OCI-LY7 (cell line): ENCODE measurements around the gene IZUMO4. TPM values are rescaled to one million over a fixed set of nuclear protein-coding genes. Genes with fewer than 3 reads are reported as not detected.

Experiments used
- BruUV-seq: library from RNA; stranded (reverse); fragments of 400-500 nt; replicated peaks from 2 replicates; lab custom pipeline; 2021; lab: Mats Ljungman, UMichigan
- CTCF ChIA-PET: fragments of 300-600 bp; sonication (Branson Sonifier 250); formaldehyde crosslinking; loops from one replicate; lab custom pipeline; 2022; ENCODE audit warnings: antibody characterized with exemption; ENCODE audit not compliant: unreplicated experiment; lab: Charles Lee
- POLR2A ChIA-PET: fragments of 300-600 bp; sonication (Branson Sonifier 250); formaldehyde crosslinking; loops from one replicate; lab custom pipeline; 2022; ENCODE audit warnings: antibody characterized with exemption; lab: Charles Lee
- DNase-seq: peaks from one replicate; pipeline ENCODE4 v3.0.0-alpha.2; 2015; ENCODE audit warnings: low spot score
- H2AFZ ChIP-seq: fragments of 200-600 bp; sonication (generic), shearing (Covaris generic); 2 replicates; pipeline ENCODE4 v1.6.1; 2014; ENCODE audit warnings: mild to moderate bottlenecking, antibody characterized with exemption, low read length, moderate library complexity
- H3K27ac ChIP-seq: fragments of 200-600 bp; sonication (generic); 2 replicates; pipeline ENCODE4 v1.5.1; 2014; ENCODE audit warnings: mixed run types, low read depth, mild to moderate bottlenecking, moderate library complexity, low read length, inconsistent platforms; ENCODE audit not compliant: poor library complexity, severe bottlenecking
- H3K36me3 ChIP-seq: fragments of 200-600 bp; sonication (generic); 2 replicates; pipeline ENCODE4 v1.6.1; 2014; ENCODE audit warnings: mild to moderate bottlenecking, antibody characterized with exemption, low read length, moderate library complexity, mixed read lengths; ENCODE audit not compliant: insufficient read depth
- H3K4me1 ChIP-seq: fragments of 200-600 bp; sonication (generic); 2 replicates; pipeline ENCODE4 v1.5.1; 2014; ENCODE audit warnings: mild to moderate bottlenecking, low read length; ENCODE audit not compliant: insufficient read depth, poor library complexity, severe bottlenecking
- H3K4me2 ChIP-seq: fragments of 200-600 bp; sonication (generic); 2 replicates; pipeline ENCODE4 v1.6.1; 2014; ENCODE audit warnings: mild to moderate bottlenecking, low read length
- H3K4me3 ChIP-seq: fragments of 200-600 bp; sonication (generic); 2 replicates; pipeline ENCODE4 v1.5.1; 2014; ENCODE audit warnings: mild to moderate bottlenecking, low read depth, low read length; ENCODE audit not compliant: poor library complexity, severe bottlenecking
- H3K79me2 ChIP-seq: fragments of 200-600 bp; sonication (generic); 2 replicates; pipeline ENCODE4 v1.6.1; 2016; ENCODE audit warnings: low read depth, mild to moderate bottlenecking, low read length, moderate library complexity, mixed read lengths; ENCODE audit not compliant: insufficient read depth
- H3K9me2 ChIP-seq: fragments of 200-600 bp; sonication (generic); 2 replicates; pipeline ENCODE4 v1.6.1; 2016; ENCODE audit warnings: mild to moderate bottlenecking, low read length, mixed read lengths; ENCODE audit not compliant: insufficient read depth
- H3K9me3 ChIP-seq: fragments of 200-600 bp; sonication (generic); 2 replicates; pipeline ENCODE4 v1.6.1; 2014; ENCODE audit warnings: mild to moderate bottlenecking, mixed run types, low read length, mixed read lengths
- H4K20me1 ChIP-seq: fragments of 200-600 bp; sonication (generic); 2 replicates; pipeline ENCODE4 v1.6.1; 2014; ENCODE audit warnings: mild to moderate bottlenecking, antibody characterized with exemption, low read length, moderate library complexity, mixed read lengths; ENCODE audit not compliant: insufficient read depth
- EZH2phosphoT487 ChIP-seq: fragments of 200-600 bp; sonication (generic); IDR thresholded peaks from 2 replicates; pipeline ENCODE4 v1.6.1; 2018; ENCODE audit warnings: low read depth, borderline replicate concordance, mild to moderate bottlenecking, mixed run types, antibody characterized with exemption, low read length, moderate library complexity, mixed read lengths
- intact Hi-C: fragments of 100-400 bp; cut with micrococcal nuclease; formaldehyde crosslinking; loops from one replicate; pipeline ENCODE4 v1.10.0; 2022; ENCODE audit not compliant: unreplicated experiment
- total RNA-seq, 2 experiments: library from RNA; depleted of rRNA in 1 of 2; stranded (reverse); fragments of >200 nt in 1 of 2; shearing (Covaris generic) in 1 of 2; gene quantifications; 2 replicates each; pipeline ENCODE4 v1.2.3, GENCODE V29; 2014 to 2022
- TF ChIP-seq, protein P1 (sequence below): fragments of 200-600 bp; sonication (generic); conservative IDR thresholded peaks from 2 replicates; pipeline ENCODE4 v1.5.1; 2014; ENCODE audit warnings: mild to moderate bottlenecking, antibody characterized with exemption, low read length, moderate library complexity, mixed read lengths

Gene IZUMO4
- total RNA-seq, 2 experiments from 2014 or later = 7.3 to 12.9 TPM

DNA sequence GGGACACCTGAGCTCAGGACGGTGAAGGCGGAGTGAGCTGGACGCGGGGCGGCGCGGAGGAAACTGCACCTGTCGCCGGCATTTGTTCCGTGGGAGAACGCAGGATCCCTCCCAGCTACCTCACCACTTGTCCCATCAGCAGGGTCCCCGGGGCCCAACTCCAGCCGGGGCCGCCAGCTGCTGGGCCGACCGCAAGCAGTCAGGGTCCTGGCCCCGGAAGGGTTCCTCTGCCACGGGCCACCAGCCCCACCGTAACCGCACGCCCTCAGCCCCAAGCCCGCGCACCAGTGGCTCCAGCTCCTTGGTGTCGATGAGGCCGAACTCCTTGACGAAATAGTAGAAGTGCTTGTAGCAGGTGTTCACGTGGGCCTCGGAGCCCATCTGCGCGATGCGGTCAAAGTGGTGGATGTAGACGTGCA is 20.2 kb upstream of the IZUMO4 start:
- POLR2A ChIA-PET = interaction anchor here (0.7 kb wide), 1 partner anchor 12 kb away, joined by 4 read pairs; no protein-coding TSS in a partner anchor
- no peak overlapping the region for H3K27ac ChIP-seq

DNA sequence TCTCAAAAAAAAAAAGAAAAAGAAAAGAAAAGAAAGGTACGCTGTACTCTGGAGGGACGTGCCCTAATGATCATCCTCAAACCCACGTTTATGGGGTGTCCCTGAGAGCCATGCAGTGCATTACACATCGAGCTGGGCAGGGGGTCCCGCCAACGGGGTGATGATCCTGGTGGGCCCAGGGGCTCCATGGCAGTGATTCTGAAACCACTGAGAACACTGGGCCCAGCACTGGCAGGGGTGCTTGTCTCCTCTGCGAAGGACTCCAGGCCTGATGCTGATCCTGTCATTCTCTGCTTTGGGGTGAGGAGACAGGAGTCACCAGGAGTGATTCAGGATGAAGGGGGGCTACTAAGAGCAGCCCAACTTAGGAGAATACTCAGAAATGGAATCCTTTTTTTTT is 19.3 kb upstream of the IZUMO4 start:
- TF ChIP-seq, protein P1, sequence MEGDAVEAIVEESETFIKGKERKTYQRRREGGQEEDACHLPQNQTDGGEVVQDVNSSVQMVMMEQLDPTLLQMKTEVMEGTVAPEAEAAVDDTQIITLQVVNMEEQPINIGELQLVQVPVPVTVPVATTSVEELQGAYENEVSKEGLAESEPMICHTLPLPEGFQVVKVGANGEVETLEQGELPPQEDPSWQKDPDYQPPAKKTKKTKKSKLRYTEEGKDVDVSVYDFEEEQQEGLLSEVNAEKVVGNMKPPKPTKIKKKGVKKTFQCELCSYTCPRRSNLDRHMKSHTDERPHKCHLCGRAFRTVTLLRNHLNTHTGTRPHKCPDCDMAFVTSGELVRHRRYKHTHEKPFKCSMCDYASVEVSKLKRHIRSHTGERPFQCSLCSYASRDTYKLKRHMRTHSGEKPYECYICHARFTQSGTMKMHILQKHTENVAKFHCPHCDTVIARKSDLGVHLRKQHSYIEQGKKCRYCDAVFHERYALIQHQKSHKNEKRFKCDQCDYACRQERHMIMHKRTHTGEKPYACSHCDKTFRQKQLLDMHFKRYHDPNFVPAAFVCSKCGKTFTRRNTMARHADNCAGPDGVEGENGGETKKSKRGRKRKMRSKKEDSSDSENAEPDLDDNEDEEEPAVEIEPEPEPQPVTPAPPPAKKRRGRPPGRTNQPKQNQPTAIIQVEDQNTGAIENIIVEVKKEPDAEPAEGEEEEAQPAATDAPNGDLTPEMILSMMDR = no peak
- TF ChIP-seq EZH2phosphoT487 = no peak
- Histone ChIP-seq H3K4me2 (no peak overlapping the region), H3K79me2 (peaks cover 63% of the 10 kb centered on the region), H4K20me1 (no peaks in the 10 kb centered on the region), H3K9me2 (no peaks in the 10 kb centered on the region), H3K9me3 (no peaks in the 10 kb centered on the region), H3K27ac (no peak overlapping the region), H3K4me1 (peaks cover 44% of the 10 kb centered on the region), H3K36me3 (peaks cover 89% of the 10 kb centered on the region), H2AFZ (no peak overlapping the region), H3K4me3 (no peak overlapping the region)
- DNase-seq = no peak
- CTCF ChIA-PET = no interaction called here
- BruUV-seq = no TSS peak
- POLR2A ChIA-PET = no interaction called here
- intact Hi-C loops = no loop called here

More for the DNA sequence above, 20.2 kb upstream of the IZUMO4 start:
- peaks cover 54% of the 10 kb centered on the region for H3K79me2 ChIP-seq
- peaks cover 94% of the 10 kb centered on the region for H3K36me3 ChIP-seq
- no peak overlapping the region for H2AFZ ChIP-seq
- no peak for DNase-seq
- H3K9me3 ChIP-seq = no peaks in the 10 kb centered on the region
- intact Hi-C loops = no loop called here
- no peak overlapping the region for H3K4me3 ChIP-seq
- H3K4me1 ChIP-seq = peaks cover 35% of the 10 kb centered on the region
- TF ChIP-seq EZH2phosphoT487 = no peak
- TF ChIP-seq, protein P1 = no peak
- H3K4me2 ChIP-seq = no peak overlapping the region
- H4K20me1 ChIP-seq = no peaks in the 10 kb centered on the region
- CTCF ChIA-PET = no interaction called here
- BruUV-seq = no TSS peak
- no peaks in the 10 kb centered on the region for H3K9me2 ChIP-seq

DNA sequence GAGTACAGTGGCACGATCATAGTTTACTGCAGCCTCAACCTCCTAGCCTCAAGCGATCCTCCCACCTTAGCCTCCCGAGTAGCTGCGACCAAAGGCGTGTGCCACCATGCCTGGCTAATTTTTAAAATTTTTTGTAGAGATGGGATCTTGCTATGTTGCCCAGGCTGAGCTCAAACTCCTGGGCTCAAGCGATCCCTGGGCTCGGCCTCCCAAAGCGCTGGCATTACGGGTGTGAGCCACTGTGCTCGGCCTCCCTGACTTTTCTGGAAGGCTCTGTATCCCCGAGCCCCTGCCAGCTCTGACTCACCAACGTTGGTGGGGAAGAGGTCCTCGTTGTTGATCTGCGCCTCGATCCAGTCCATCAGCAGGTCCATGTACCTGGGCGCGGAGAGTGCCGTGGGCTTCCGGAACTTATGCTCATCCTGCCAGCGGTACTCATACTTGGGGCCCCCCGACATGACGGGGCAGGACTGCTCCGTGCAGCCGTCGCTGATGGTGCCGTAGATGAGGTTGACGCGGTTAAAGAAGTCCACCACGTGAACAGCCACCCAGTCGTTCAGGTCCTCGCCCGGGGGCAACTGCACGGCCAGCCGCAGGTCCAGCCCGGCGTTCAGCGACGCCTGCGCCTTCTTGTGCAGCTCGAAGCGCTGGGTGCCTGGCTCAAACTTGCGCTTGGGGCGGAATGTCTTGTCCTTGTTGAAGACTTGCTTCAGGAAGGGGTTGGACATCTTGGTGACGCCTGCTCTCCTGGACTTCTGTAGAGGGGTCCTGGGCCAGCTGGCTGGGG is 18.7 kb upstream of the IZUMO4 start:
- CTCF ChIA-PET = no interaction called here
- no peak for TF ChIP-seq EZH2phosphoT487
- TF ChIP-seq, protein P1 = no peak
- DNase-seq = no peak
- Histone ChIP-seq H3K4me1 (peaks cover 48% of the 10 kb centered on the region), H3K4me3 (no peak overlapping the region), H4K20me1 (no peaks in the 10 kb centered on the region), H2AFZ (no peak overlapping the region), H3K36me3 (peaks cover 88% of the 10 kb centered on the region), H3K79me2 (peaks cover 69% of the 10 kb centered on the region), H3K9me3 (no peaks in the 10 kb centered on the region), H3K9me2 (no peaks in the 10 kb centered on the region), H3K4me2 (no peak overlapping the region), H3K27ac (no peak overlapping the region)
- intact Hi-C loops = no loop called here
- POLR2A ChIA-PET = no interaction called here
- no TSS peak for BruUV-seq
